ENCODE results near the gene WWP2.

DNA sequence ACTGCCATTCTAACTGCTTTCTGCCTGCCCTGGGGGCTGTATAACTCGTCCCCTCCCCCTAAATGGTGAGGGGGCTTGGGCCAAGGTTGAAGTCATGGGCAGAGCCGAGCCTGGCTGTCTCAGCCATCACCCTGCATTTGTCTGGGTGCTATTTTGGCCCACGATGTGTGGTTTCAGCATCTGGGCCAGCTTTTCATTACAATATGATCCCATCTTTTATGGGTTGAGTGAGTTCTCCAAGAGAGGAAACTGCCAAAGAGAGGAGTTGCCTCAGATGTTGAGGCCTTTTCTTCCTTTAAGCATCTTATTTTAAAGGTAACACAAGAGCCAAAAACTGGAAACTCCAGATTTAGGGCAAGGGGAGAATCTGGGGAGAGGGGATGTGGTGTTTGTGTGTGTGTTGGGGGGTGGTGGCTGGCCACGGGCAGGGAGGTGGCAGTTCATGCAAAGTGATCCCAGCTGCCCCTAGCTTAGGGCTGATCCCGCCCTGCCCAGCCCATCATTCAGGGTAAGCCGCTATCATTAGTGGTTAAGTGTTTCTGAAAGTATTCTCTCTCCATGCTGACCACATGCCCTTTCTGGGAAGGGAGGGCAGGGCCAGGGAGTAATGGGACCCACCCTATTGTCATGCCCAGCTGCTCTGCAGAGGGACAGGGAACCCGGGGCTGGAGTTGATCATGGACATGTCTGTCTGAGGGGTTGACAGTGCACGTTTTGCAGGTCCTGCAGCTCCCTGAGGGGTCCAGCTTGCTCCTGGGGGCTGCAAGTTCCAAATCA lies 105.8 kb downstream of the WWP2 start:
- TF ChIP-seq TEAD4 (IDR thresholded peaks at IDR 0.05) (no peak), NFIC (IDR thresholded peaks at IDR 0.05) (no peak), TAF1 (IDR thresholded peaks at IDR 0.05; ENCODE audit: low read depth) (no peak), CEBPB (IDR thresholded peaks at IDR 0.05) (no peak), TCF12 (IDR thresholded peaks at IDR 0.05; ENCODE audit: low read depth) (no peak), YY1 (IDR thresholded peaks at IDR 0.05; ENCODE audit: low read depth) (no peak), CREB1 (IDR thresholded peaks at IDR 0.05; ENCODE audit: low read depth) (no peak), RAD21 (IDR thresholded peaks at IDR 0.05; ENCODE audit: low read depth) (no peak), EP300 (IDR thresholded peaks at IDR 0.05; ENCODE audit: borderline replicate concordance) (no peak), FOXM1 (IDR thresholded peaks at IDR 0.05; ENCODE audit: borderline replicate concordance, low read depth) (no peak)
- TF ChIP-seq, protein P1, sequence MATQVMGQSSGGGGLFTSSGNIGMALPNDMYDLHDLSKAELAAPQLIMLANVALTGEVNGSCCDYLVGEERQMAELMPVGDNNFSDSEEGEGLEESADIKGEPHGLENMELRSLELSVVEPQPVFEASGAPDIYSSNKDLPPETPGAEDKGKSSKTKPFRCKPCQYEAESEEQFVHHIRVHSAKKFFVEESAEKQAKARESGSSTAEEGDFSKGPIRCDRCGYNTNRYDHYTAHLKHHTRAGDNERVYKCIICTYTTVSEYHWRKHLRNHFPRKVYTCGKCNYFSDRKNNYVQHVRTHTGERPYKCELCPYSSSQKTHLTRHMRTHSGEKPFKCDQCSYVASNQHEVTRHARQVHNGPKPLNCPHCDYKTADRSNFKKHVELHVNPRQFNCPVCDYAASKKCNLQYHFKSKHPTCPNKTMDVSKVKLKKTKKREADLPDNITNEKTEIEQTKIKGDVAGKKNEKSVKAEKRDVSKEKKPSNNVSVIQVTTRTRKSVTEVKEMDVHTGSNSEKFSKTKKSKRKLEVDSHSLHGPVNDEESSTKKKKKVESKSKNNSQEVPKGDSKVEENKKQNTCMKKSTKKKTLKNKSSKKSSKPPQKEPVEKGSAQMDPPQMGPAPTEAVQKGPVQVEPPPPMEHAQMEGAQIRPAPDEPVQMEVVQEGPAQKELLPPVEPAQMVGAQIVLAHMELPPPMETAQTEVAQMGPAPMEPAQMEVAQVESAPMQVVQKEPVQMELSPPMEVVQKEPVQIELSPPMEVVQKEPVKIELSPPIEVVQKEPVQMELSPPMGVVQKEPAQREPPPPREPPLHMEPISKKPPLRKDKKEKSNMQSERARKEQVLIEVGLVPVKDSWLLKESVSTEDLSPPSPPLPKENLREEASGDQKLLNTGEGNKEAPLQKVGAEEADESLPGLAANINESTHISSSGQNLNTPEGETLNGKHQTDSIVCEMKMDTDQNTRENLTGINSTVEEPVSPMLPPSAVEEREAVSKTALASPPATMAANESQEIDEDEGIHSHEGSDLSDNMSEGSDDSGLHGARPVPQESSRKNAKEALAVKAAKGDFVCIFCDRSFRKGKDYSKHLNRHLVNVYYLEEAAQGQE (IDR thresholded peaks at IDR 0.05; ENCODE audit: low read depth): no peak
- TF ChIP-seq, protein P2, sequence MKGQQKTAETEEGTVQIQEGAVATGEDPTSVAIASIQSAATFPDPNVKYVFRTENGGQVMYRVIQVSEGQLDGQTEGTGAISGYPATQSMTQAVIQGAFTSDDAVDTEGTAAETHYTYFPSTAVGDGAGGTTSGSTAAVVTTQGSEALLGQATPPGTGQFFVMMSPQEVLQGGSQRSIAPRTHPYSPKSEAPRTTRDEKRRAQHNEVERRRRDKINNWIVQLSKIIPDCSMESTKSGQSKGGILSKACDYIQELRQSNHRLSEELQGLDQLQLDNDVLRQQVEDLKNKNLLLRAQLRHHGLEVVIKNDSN (IDR thresholded peaks at IDR 0.05): no peak
